NCI-H1436 treated with DMSO at 0.1 percent for 48 hours (cell line): Measurements from ENCODE around the gene GLG1.
"Not testable (repeated sequence)": the region's sequence is repeated elsewhere in the genome, so short reads cannot be mapped to it uniquely, and the experiment has no call there.

ENCODE experiments used
- DNase-seq: peaks from one replicate; lab custom pipeline; 2025; lab: John Stamatoyannopoulos, UW

Gene GLG1

DNA sequence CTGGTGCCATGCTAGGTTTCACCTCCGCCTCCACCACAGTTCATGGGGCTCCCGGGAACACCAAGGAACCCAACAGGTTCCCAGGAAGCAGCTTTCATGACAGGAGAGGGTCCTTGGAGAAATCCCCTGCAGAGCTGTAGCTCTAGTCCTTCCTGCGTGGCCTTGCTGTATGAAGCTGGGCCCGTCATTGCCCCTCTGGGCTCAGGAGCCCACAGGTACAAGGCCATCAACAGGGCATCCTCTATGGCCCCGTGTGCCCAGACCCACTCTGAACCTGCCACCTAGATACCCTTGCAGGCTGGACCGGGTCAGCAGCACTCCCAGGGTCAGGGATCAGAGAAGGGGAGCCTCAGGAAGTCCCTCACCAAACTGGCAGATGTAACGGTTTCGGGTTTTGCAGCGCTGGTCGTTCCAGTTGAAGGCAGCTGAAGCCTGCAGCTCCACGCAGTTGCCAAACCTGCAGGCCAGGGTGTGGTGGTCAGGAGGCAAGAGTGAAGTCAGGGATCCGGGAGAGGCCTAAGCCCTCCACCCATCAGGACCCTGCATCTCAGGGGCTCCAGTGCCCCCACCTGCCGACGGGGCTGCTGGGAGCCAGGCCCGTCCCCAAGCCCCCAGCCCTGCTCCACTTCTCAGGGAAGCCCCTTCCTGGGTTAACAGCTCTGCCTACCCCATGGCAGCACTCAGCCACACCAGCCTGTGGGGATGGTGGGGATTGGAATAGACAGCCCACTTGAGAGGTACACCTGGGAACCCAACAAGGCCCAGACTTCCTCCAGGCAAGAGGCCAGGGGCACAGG is 197.5 kb downstream of the GLG1 start:
- DNase-seq: not testable (repeated sequence)

DNA sequence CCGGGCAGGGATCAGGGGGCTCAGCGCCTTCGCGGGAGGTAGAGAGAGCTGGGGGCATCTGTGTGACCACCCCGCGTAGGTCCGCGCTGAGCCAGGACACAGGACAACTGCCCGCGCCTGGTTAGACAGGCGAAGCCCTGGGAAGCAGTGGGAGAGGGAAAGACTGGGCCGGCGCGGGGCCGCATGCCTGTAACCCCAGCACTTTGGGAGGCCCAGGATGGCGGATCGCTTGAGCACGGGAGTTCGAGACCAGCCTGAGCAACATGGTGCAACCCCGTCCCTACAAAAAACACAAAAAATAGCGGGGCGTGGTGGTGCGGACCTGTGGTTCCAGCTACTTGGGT is 199.6 kb downstream of the GLG1 start:
- DNase-seq: not testable (repeated sequence)

- not testable (repeated sequence) for DNase-seq
Measured at GRCh38 chr16:74406600-74407361, 200.1 kb downstream of the GLG1 start.

DNA sequence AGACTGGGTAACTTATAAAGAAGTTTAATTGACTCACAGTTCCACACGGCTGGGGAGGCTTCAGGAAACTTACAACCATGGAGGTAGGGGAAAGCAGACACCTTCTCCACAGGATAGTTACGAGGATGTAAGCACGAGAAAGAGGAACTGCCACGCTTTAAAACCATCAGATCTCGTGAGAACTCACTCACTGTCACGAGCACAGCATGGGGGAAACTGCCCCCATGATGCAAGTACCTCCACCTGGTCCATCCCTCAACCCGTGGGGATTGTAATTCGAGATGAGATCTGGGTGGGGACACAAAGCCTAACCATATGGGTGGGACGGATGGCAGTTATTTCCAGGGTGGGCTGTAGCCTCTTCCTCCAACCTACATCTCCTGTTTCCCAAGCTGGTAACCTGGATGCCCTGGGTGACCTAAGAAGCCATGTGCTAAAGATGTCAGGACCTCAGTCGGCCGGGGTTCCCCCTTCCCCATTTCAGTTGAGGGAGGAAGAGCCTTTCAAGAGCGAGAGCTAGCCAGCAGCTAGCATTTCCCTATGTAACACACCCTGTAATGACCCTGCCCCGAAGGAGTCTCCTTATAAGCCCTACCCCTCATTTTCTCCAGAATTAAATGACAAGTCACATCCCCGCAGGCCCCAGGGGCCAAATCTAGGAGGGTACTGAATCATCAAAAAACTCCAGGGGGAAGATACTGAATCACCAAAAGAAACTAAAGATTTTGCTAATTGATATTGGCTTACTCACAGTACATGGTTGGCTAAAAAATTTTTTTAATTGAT is 202.6 kb downstream of the GLG1 start:
- not testable (repeated sequence) for DNase-seq

- DNase-seq: not testable (repeated sequence)
Measured at GRCh38 chr16:74400238-74400637, 206.7 kb downstream of the GLG1 start.

- not testable (repeated sequence) for DNase-seq
Measured at GRCh38 chr16:74398212-74398895, 208.6 kb downstream of the GLG1 start.
